Glutamatergic neuron (in vitro differentiated cells): Measurements from ENCODE around the gene C1RL. TPM values are rescaled to one million over a fixed set of nuclear protein-coding genes. Genes with fewer than 3 reads are reported as not detected.
"Not testable (repeated sequence)": the region's sequence is repeated elsewhere in the genome, so short reads cannot be mapped to it uniquely, and the experiment has no call there.

Experiments used
- DNase-seq: peaks from one replicate; pipeline ENCODE4 v3.0.0; 2022
- H3K27ac Mint-ChIP-seq: one replicate; pipeline ENCODE4 v1.8.0; 2020; ENCODE audit warnings: mild to moderate bottlenecking, mixed read lengths, inconsistent platforms; ENCODE audit not compliant: unreplicated experiment
- H3K27me3 Mint-ChIP-seq: one replicate; pipeline ENCODE4 v1.8.0; 2020; ENCODE audit warnings: mild to moderate bottlenecking, moderate library complexity, mixed read lengths, inconsistent platforms; ENCODE audit not compliant: unreplicated experiment
- H3K36me3 Mint-ChIP-seq: one replicate; pipeline ENCODE4 v1.8.0; 2020; ENCODE audit warnings: mild to moderate bottlenecking, mixed read lengths, inconsistent platforms; ENCODE audit not compliant: unreplicated experiment
- H3K4me1 Mint-ChIP-seq: one replicate; pipeline ENCODE4 v1.8.0; 2020; ENCODE audit warnings: mild to moderate bottlenecking, low read depth, mixed read lengths, inconsistent platforms; ENCODE audit not compliant: unreplicated experiment
- H3K4me3 Mint-ChIP-seq: one replicate; pipeline ENCODE4 v1.8.0; 2020; ENCODE audit warnings: mild to moderate bottlenecking, mixed read lengths, inconsistent platforms; ENCODE audit not compliant: unreplicated experiment
- H3K9me3 Mint-ChIP-seq: one replicate; pipeline ENCODE4 v1.8.0; 2020; ENCODE audit warnings: mild to moderate bottlenecking, moderate library complexity, mixed read lengths, inconsistent platforms; ENCODE audit not compliant: unreplicated experiment
- total RNA-seq: library from RNA; stranded (reverse); fragmentation: NEBNext Ultra II Directional; extraction: Animal tissue kit (Norgen Biotek cat#: 25700); gene quantifications from one replicate; pipeline ENCODE4 v1.2.1, GENCODE V29; 2021; ENCODE audit not compliant: unreplicated experiment
- TF ChIP-seq, protein P1 (sequence below): fragments of 200-600 bp; sonication (generic); IDR thresholded peaks from one replicate; pipeline ENCODE4 v1.5.0; 2021; ENCODE audit not compliant: partially characterized antibody, unreplicated experiment

The C1RL gene
- total RNA-seq, 1 donor from 2014 or later: 12.8 TPM

- no peak overlapping the region for H3K27ac Mint-ChIP-seq
These were observed 54.1 kb downstream of the C1RL start for GRCh38 chr12:7054925-7055324.

GRCh38 chr12:7049973-7050372, 59.0 kb downstream of the C1RL start:
- not testable (repeated sequence) for H3K27me3 Mint-ChIP-seq, H3K27ac Mint-ChIP-seq, H3K9me3 Mint-ChIP-seq, DNase-seq, H3K4me1 Mint-ChIP-seq, H3K4me3 Mint-ChIP-seq, H3K36me3 Mint-ChIP-seq

More at GRCh38 chr12:7054925-7055324, 54.1 kb downstream of the C1RL start:
- H3K36me3 Mint-ChIP-seq: no peaks in the 10 kb centered on the region
- no peak overlapping the region for H3K4me3 Mint-ChIP-seq
- H3K4me1 Mint-ChIP-seq: no peaks in the 10 kb centered on the region
- DNase-seq: no peak
- TF ChIP-seq, protein P1, sequence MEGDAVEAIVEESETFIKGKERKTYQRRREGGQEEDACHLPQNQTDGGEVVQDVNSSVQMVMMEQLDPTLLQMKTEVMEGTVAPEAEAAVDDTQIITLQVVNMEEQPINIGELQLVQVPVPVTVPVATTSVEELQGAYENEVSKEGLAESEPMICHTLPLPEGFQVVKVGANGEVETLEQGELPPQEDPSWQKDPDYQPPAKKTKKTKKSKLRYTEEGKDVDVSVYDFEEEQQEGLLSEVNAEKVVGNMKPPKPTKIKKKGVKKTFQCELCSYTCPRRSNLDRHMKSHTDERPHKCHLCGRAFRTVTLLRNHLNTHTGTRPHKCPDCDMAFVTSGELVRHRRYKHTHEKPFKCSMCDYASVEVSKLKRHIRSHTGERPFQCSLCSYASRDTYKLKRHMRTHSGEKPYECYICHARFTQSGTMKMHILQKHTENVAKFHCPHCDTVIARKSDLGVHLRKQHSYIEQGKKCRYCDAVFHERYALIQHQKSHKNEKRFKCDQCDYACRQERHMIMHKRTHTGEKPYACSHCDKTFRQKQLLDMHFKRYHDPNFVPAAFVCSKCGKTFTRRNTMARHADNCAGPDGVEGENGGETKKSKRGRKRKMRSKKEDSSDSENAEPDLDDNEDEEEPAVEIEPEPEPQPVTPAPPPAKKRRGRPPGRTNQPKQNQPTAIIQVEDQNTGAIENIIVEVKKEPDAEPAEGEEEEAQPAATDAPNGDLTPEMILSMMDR: no peak
- H3K9me3 Mint-ChIP-seq: no peaks in the 10 kb centered on the region
- peaks cover 2% of the 10 kb centered on the region for H3K27me3 Mint-ChIP-seq

DNA sequence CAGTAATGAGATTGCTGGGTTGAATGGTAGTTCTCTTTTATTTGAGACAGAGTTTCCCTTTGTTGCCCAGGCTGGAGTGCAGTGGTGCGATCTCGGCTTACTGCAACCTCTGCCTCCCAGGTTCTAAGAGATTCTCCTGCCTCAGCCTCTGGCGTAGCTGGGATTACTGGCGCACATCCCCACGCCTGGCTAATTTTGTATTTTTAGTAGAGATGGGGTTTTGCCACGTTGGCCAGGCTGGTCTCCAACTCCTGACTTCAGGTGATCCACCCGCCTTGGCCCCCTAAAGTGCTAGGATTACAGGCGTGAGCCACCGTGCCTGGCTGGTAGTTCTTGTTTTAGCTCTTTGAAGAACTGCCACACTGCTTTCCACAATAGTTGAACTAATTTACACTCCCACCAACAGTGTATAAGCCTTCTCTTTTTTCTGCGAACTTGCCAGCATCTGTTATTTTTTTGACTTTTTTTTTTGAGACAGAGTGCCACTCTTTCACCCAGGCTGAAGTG, 59.5 kb downstream of the C1RL start:
- H3K27ac Mint-ChIP-seq, H3K4me1 Mint-ChIP-seq, H3K9me3 Mint-ChIP-seq: not testable (repeated sequence)

GRCh38 chr12:7047306-7047705, 61.7 kb downstream of the C1RL start:
- no peaks in the 10 kb centered on the region for H3K4me1 Mint-ChIP-seq
- H3K27ac Mint-ChIP-seq: no peak overlapping the region
- H3K36me3 Mint-ChIP-seq: no peaks in the 10 kb centered on the region
- H3K4me3 Mint-ChIP-seq: no peak overlapping the region
- H3K27me3 Mint-ChIP-seq: peaks cover under 1% of the 10 kb centered on the region
- no peak for DNase-seq
- TF ChIP-seq, protein P1: no peak
- no peaks in the 10 kb centered on the region for H3K9me3 Mint-ChIP-seq

More for the DNA sequence above, 59.5 kb downstream of the C1RL start:
- not testable (repeated sequence) for H3K27me3 Mint-ChIP-seq, DNase-seq, H3K4me3 Mint-ChIP-seq, H3K36me3 Mint-ChIP-seq

GRCh38 chr12:7046383-7047105, 62.5 kb downstream of the C1RL start:
- Mint-ChIP-seq H3K9me3 (no peaks in the 10 kb centered on the region), H3K36me3 (no peaks in the 10 kb centered on the region), H3K4me1 (no peaks in the 10 kb centered on the region), H3K27me3 (peaks cover 2% of the 10 kb centered on the region), H3K27ac (no peak overlapping the region), H3K4me3 (no peak overlapping the region)
- TF ChIP-seq, protein P1: no peak
- no peak for DNase-seq

GRCh38 chr12:7045913-7046312, 63.1 kb downstream of the C1RL start:
- Mint-ChIP-seq H3K27ac (no peak overlapping the region), H3K4me1 (no peaks in the 10 kb centered on the region), H3K27me3 (peaks cover 2% of the 10 kb centered on the region), H3K9me3 (no peaks in the 10 kb centered on the region), H3K36me3 (no peaks in the 10 kb centered on the region), H3K4me3 (no peak overlapping the region)
- DNase-seq: no peak
- TF ChIP-seq, protein P1: no peak
